ENCODE measurements around the gene ARL13B. TPM values are rescaled to one million over a fixed set of nuclear protein-coding genes. Genes with fewer than 3 reads are reported as not detected.

The ARL13B gene
- total RNA-seq, 1 donor from 2014 or later: 15.6 TPM

GRCh38 chr3:94082391-94082937 is 102.5 kb downstream of the ARL13B start:
- Mint-ChIP-seq H3K27ac (ENCODE audit: unreplicated experiment) (no peak overlapping the region), H3K4me3 (no peak overlapping the region), H3K9me3 (no peaks in the 10 kb centered on the region), H3K27me3 (ENCODE audit: low read depth) (no peaks in the 10 kb centered on the region), H3K36me3 (ENCODE audit: low read depth) (peaks cover 20% of the 10 kb centered on the region), H3K4me1 (peaks cover 6% of the 10 kb centered on the region)
- no peak for TF ChIP-seq CTCF (conservative IDR thresholded peaks at IDR 0.05)
- DNase-seq (ENCODE audit: low read depth, low spot score): no peak

GRCh38 chr3:94083261-94083660 is 103.3 kb downstream of the ARL13B start:
- no peak for DNase-seq (ENCODE audit: low read depth, low spot score)
- no peak overlapping the region for H3K4me3 Mint-ChIP-seq
- H3K36me3 Mint-ChIP-seq (ENCODE audit: low read depth): peaks cover 18% of the 10 kb centered on the region
- no peaks in the 10 kb centered on the region for H3K27me3 Mint-ChIP-seq (ENCODE audit: low read depth)
- no peaks in the 10 kb centered on the region for H3K4me1 Mint-ChIP-seq
- H3K27ac Mint-ChIP-seq (ENCODE audit: unreplicated experiment): no peak overlapping the region
- no peak for TF ChIP-seq CTCF (conservative IDR thresholded peaks at IDR 0.05)
- no peaks in the 10 kb centered on the region for H3K9me3 Mint-ChIP-seq

DNA sequence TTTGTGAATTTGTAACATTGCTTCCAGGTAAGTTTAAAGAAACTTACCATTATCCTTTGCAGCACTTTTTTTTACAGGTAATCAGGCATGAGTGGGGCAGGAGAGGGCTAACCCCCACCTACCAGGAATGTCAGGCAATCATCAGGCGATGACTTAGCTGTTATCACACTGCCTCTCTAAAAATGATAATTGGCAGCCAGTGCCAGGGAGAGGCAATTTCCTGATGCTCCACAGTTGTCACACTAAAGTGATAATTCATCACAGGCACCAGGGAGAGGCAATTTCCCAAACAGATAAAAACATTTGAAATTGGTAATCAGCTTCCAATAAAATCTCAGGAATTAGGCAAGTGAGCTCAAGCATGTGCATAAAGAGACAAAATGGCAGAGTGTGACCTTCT is 109.2 kb downstream of the ARL13B start:
- Mint-ChIP-seq H3K4me1 (no peaks in the 10 kb centered on the region), H3K4me3 (no peak overlapping the region), H3K36me3 (ENCODE audit: low read depth) (peaks cover 24% of the 10 kb centered on the region), H3K27ac (ENCODE audit: unreplicated experiment) (no peak overlapping the region), H3K9me3 (no peaks in the 10 kb centered on the region), H3K27me3 (ENCODE audit: low read depth) (no peaks in the 10 kb centered on the region)
- DNase-seq (ENCODE audit: low read depth, low spot score): no peak
- no peak for TF ChIP-seq CTCF (conservative IDR thresholded peaks at IDR 0.05)

DNA sequence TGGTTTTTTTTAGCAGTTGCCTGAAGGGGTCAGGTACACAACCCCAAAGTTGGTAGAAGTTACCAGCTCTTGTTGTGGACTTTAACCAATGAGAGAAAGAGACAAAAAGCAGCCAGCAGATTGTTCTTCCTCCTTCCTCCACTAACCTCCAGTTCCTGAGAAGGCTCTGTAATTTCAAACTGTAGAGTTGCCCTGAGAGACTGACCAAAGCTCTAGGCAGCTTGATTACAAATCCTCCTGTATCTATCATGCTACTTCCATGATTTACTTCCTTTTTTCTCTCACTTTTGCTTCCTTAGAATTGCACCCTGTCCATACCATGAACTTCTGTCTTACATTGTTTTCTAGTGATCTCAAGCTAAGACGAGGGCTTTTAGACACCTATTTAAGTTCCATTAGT is 112.1 kb downstream of the ARL13B start:
- no peak overlapping the region for H3K4me3 Mint-ChIP-seq
- no peaks in the 10 kb centered on the region for H3K9me3 Mint-ChIP-seq
- no peak overlapping the region for H3K27ac Mint-ChIP-seq (ENCODE audit: unreplicated experiment)
- H3K4me1 Mint-ChIP-seq: no peaks in the 10 kb centered on the region
- H3K27me3 Mint-ChIP-seq (ENCODE audit: low read depth): no peaks in the 10 kb centered on the region
- no peak for DNase-seq (ENCODE audit: low read depth, low spot score)
- no peak for TF ChIP-seq CTCF (conservative IDR thresholded peaks at IDR 0.05)
- peaks cover 14% of the 10 kb centered on the region for H3K36me3 Mint-ChIP-seq (ENCODE audit: low read depth)

DNA sequence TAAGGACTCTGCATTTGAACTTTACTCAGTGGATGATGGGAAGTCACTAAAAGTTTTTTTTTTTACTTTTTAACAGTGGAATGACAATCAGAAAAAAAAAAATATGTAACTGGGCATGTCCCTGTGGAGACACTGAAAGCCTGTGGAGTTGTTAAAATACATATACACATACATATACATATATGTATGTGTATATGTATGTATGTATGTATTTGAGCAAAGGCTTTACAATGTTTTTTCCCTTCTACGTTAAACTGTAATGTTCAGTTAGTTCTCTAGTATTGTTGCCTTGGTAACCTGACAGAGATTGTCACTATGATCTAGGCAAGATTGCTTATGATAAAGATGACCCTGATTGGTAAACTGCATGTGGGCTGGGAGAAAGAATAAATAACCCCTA is 113.2 kb downstream of the ARL13B start:
- DNase-seq (ENCODE audit: low read depth, low spot score): no peak
- H3K4me3 Mint-ChIP-seq: no peak overlapping the region
- peaks cover 15% of the 10 kb centered on the region for H3K36me3 Mint-ChIP-seq (ENCODE audit: low read depth)
- no peak for TF ChIP-seq CTCF (conservative IDR thresholded peaks at IDR 0.05)
- H3K27ac Mint-ChIP-seq (ENCODE audit: unreplicated experiment): no peak overlapping the region
- peaks cover 2% of the 10 kb centered on the region for H3K4me1 Mint-ChIP-seq
- no peaks in the 10 kb centered on the region for H3K27me3 Mint-ChIP-seq (ENCODE audit: low read depth)
- no peaks in the 10 kb centered on the region for H3K9me3 Mint-ChIP-seq
